WTC11 (cell line): Measurements from ENCODE around the gene CEP85. TPM values are rescaled to one million over a fixed set of nuclear protein-coding genes. Genes with fewer than 3 reads are reported as not detected.
A peak's percentile ranks its signal among the peaks of the same experiment; 100 is the strongest.

Source experiments
- ELF4 ChIP-seq: sonication (generic); formaldehyde crosslinking; IDR thresholded peaks from 2 replicates; pipeline ENCODE4 v1.8.1; 2022; ENCODE audit warnings: low read depth, mild to moderate bottlenecking, moderate library complexity, missing genetic modification reagents
- EMX1 ChIP-seq: fragments of 250-450 bp; sonication (Bioruptor Pico); IDR thresholded peaks from 2 replicates; pipeline ENCODE4 v1.8.0; 2021; ENCODE audit warnings: mild to moderate bottlenecking
- ERG ChIP-seq: fragments of 250-450 bp; sonication (Bioruptor Pico); IDR thresholded peaks from 2 replicates; pipeline ENCODE4 v1.8.0; 2021; ENCODE audit warnings: mild to moderate bottlenecking
- ESRRA ChIP-seq: sonication (generic); formaldehyde crosslinking; IDR thresholded peaks from 2 replicates; pipeline ENCODE4 v1.8.1; 2022; ENCODE audit warnings: mild to moderate bottlenecking, missing genetic modification reagents, borderline replicate concordance
- FOXJ3 ChIP-seq: sonication (generic); formaldehyde crosslinking; IDR thresholded peaks from 2 replicates; pipeline ENCODE4 v1.9.0; 2021; ENCODE audit warnings: missing genetic modification reagents, mild to moderate bottlenecking, borderline replicate concordance
- FOXP1 ChIP-seq: sonication (generic); formaldehyde crosslinking; IDR thresholded peaks from 2 replicates; pipeline ENCODE4 v1.8.0; 2022; ENCODE audit warnings: missing genetic modification reagents, mild to moderate bottlenecking, moderate library complexity, borderline replicate concordance
- FOXP4 ChIP-seq: sonication (generic); formaldehyde crosslinking; IDR thresholded peaks from 2 replicates; pipeline ENCODE4 v1.8.0; 2022; ENCODE audit warnings: mild to moderate bottlenecking, missing genetic modification reagents
- MXD4 ChIP-seq: fragments of 250-450 bp; sonication (Bioruptor Pico); IDR thresholded peaks from 2 replicates; pipeline ENCODE4 v1.8.0; 2021; ENCODE audit warnings: mild to moderate bottlenecking, moderate library complexity, borderline replicate concordance
- MYBL2 ChIP-seq: sonication (generic); formaldehyde crosslinking; IDR thresholded peaks from 2 replicates; pipeline ENCODE4 v1.8.1; 2023; ENCODE audit warnings: mild to moderate bottlenecking, moderate library complexity, missing genetic modification reagents
- NFYB ChIP-seq: sonication (generic); formaldehyde crosslinking; conservative IDR thresholded peaks from 2 replicates; pipeline ENCODE4 v1.8.0; 2022; ENCODE audit warnings: low read depth, missing genetic modification reagents
- NR1H2 ChIP-seq: sonication (generic); formaldehyde crosslinking; IDR thresholded peaks from 2 replicates; pipeline ENCODE4 v1.9.0; 2021; ENCODE audit warnings: mild to moderate bottlenecking, moderate library complexity, missing genetic modification reagents
- SP1 ChIP-seq: sonication (generic); formaldehyde crosslinking; conservative IDR thresholded peaks from 2 replicates; pipeline ENCODE4 v1.8.1; 2022; ENCODE audit warnings: missing genetic modification reagents
- USF1 ChIP-seq: sonication (generic); formaldehyde crosslinking; IDR thresholded peaks from 2 replicates; pipeline ENCODE4 v1.8.0; 2022; ENCODE audit warnings: mild to moderate bottlenecking, missing genetic modification reagents
- ZBTB21 ChIP-seq: sonication (generic); formaldehyde crosslinking; IDR thresholded peaks from 2 replicates; pipeline ENCODE4 v1.8.1; 2023; ENCODE audit warnings: mild to moderate bottlenecking, missing genetic modification reagents, borderline replicate concordance
- ZNF219 ChIP-seq: sonication (generic); formaldehyde crosslinking; IDR thresholded peaks from 2 replicates; pipeline ENCODE4 v1.8.0; 2023; ENCODE audit warnings: missing genetic modification reagents, mild to moderate bottlenecking, borderline replicate concordance
- ZNF317 ChIP-seq: sonication (generic); formaldehyde crosslinking; IDR thresholded peaks from 2 replicates; pipeline ENCODE4 v1.8.1; 2023; ENCODE audit warnings: low read depth, mild to moderate bottlenecking, moderate library complexity, missing genetic modification reagents, borderline replicate concordance
- ZNF396 ChIP-seq: fragments of 250-450 bp; sonication (Bioruptor Pico); IDR thresholded peaks from 2 replicates; pipeline ENCODE4 v1.8.0; 2021; ENCODE audit warnings: mild to moderate bottlenecking, moderate library complexity, borderline replicate concordance
- ZNF416 ChIP-seq: fragments of 250-450 bp; sonication (Bioruptor Pico); IDR thresholded peaks from 2 replicates; pipeline ENCODE4 v1.9.0; 2021; ENCODE audit warnings: mild to moderate bottlenecking, inconsistent platforms
- ZNF423 ChIP-seq: fragments of 250-450 bp; sonication (Bioruptor Pico); IDR thresholded peaks from 2 replicates; pipeline ENCODE4 v2.1.2; 2022; ENCODE audit warnings: mild to moderate bottlenecking, moderate library complexity
- ZNF512 ChIP-seq: sonication (generic); formaldehyde crosslinking; IDR thresholded peaks from 2 replicates; pipeline ENCODE4 v1.8.1; 2022; ENCODE audit warnings: missing genetic modification reagents, borderline replicate concordance
- total RNA-seq: library from RNA; stranded (reverse); gene quantifications from 3 replicates; pipeline ENCODE4 v1.2.3, GENCODE V29; 2021
- TF ChIP-seq, protein P1 (sequence below): fragments of 250-450 bp; sonication (Bioruptor Pico); IDR thresholded peaks from 2 replicates; pipeline ENCODE4 v1.9.0; 2021; ENCODE audit warnings: moderate library complexity, mild to moderate bottlenecking, inconsistent platforms, borderline replicate concordance
- TF ChIP-seq, protein P2 (sequence below): sonication (generic); formaldehyde crosslinking; conservative IDR thresholded peaks from 2 replicates; pipeline ENCODE4 v1.8.1; 2022; ENCODE audit warnings: mild to moderate bottlenecking, missing genetic modification reagents
- TF ChIP-seq, protein P3 (sequence below): fragments of 250-450 bp; sonication (Bioruptor Pico); IDR thresholded peaks from 2 replicates; pipeline ENCODE4 v1.9.0; 2021; ENCODE audit warnings: mild to moderate bottlenecking, borderline replicate concordance
- TF ChIP-seq, protein P4 (sequence below): sonication (generic); formaldehyde crosslinking; IDR thresholded peaks from 2 replicates; pipeline ENCODE4 v1.8.1; 2023; ENCODE audit warnings: mild to moderate bottlenecking, missing genetic modification reagents
- TF ChIP-seq, protein P5 (sequence below): sonication (generic); formaldehyde crosslinking; IDR thresholded peaks from 2 replicates; pipeline ENCODE4 v1.8.0; 2022; ENCODE audit warnings: mild to moderate bottlenecking, missing genetic modification reagents

CEP85 gene
- total RNA-seq, 1 experiment from 2014 or later: 40.8 TPM

GRCh38 chr1:26279456-26280332 lies 45.7 kb downstream of the CEP85 start, which contains the start of gene SH3BGRL3 (continued):
- no peak for TF ChIP-seq ZNF512
- peak; percentile 51; the same call in 1 of the 2 replicates for TF ChIP-seq ZNF317
- TF ChIP-seq ZNF396: no peak
- peak; percentile 85 for TF ChIP-seq FOXP1 (CRISPR knock-in tag)
- TF ChIP-seq EMX1: 0 out of 2 replicates have a peak, but pooled peaks have one; percentile 30
- no peak for TF ChIP-seq ELF4
- no peak for TF ChIP-seq NR1H2 (CRISPR knock-in tag)
- 0 out of 2 replicates have a peak, but pooled peaks have one; percentile 1 for TF ChIP-seq ZNF416 (CRISPR knock-in tag)
- peak; percentile 37; the same call in 1 of the 2 replicates for TF ChIP-seq ESRRA
- TF ChIP-seq, protein P1, sequence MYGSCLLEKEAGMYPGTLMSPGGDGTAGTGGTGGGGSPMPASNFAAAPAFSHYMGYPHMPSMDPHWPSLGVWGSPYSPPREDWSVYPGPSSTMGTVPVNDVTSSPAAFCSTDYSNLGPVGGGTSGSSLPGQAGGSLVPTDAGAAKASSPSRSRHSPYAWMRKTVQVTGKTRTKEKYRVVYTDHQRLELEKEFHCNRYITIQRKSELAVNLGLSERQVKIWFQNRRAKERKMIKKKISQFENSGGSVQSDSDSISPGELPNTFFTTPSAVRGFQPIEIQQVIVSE (CRISPR knock-in tag): no peak
- TF ChIP-seq, protein P2, sequence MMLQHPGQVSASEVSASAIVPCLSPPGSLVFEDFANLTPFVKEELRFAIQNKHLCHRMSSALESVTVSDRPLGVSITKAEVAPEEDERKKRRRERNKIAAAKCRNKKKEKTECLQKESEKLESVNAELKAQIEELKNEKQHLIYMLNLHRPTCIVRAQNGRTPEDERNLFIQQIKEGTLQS (CRISPR knock-in tag): no peak
- no peak for TF ChIP-seq ZNF423 (CRISPR knock-in tag)
- peak; percentile 42; the same call in 1 of the 2 replicates for TF ChIP-seq USF1 (CRISPR knock-in tag)
- no peak for TF ChIP-seq MXD4 (CRISPR knock-in tag)
- TF ChIP-seq MYBL2 (CRISPR knock-in tag): peak; percentile 76; the same call in 1 of the 2 replicates
- TF ChIP-seq ZBTB21: no peak
- TF ChIP-seq NFYB (CRISPR knock-in tag): peak; percentile 67
- peak; percentile 63 for TF ChIP-seq SP1 (CRISPR knock-in tag)
- no peak for TF ChIP-seq ERG (CRISPR knock-in tag)
- TF ChIP-seq, protein P3, sequence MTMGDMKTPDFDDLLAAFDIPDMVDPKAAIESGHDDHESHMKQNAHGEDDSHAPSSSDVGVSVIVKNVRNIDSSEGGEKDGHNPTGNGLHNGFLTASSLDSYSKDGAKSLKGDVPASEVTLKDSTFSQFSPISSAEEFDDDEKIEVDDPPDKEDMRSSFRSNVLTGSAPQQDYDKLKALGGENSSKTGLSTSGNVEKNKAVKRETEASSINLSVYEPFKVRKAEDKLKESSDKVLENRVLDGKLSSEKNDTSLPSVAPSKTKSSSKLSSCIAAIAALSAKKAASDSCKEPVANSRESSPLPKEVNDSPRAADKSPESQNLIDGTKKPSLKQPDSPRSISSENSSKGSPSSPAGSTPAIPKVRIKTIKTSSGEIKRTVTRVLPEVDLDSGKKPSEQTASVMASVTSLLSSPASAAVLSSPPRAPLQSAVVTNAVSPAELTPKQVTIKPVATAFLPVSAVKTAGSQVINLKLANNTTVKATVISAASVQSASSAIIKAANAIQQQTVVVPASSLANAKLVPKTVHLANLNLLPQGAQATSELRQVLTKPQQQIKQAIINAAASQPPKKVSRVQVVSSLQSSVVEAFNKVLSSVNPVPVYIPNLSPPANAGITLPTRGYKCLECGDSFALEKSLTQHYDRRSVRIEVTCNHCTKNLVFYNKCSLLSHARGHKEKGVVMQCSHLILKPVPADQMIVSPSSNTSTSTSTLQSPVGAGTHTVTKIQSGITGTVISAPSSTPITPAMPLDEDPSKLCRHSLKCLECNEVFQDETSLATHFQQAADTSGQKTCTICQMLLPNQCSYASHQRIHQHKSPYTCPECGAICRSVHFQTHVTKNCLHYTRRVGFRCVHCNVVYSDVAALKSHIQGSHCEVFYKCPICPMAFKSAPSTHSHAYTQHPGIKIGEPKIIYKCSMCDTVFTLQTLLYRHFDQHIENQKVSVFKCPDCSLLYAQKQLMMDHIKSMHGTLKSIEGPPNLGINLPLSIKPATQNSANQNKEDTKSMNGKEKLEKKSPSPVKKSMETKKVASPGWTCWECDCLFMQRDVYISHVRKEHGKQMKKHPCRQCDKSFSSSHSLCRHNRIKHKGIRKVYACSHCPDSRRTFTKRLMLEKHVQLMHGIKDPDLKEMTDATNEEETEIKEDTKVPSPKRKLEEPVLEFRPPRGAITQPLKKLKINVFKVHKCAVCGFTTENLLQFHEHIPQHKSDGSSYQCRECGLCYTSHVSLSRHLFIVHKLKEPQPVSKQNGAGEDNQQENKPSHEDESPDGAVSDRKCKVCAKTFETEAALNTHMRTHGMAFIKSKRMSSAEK (CRISPR knock-in tag): 0 out of 2 replicates have a peak, but pooled peaks have one; percentile 46
- TF ChIP-seq FOXP4 (CRISPR knock-in tag): peak; percentile 84
- TF ChIP-seq, protein P4, sequence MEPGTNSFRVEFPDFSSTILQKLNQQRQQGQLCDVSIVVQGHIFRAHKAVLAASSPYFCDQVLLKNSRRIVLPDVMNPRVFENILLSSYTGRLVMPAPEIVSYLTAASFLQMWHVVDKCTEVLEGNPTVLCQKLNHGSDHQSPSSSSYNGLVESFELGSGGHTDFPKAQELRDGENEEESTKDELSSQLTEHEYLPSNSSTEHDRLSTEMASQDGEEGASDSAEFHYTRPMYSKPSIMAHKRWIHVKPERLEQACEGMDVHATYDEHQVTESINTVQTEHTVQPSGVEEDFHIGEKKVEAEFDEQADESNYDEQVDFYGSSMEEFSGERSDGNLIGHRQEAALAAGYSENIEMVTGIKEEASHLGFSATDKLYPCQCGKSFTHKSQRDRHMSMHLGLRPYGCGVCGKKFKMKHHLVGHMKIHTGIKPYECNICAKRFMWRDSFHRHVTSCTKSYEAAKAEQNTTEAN (CRISPR knock-in tag): no peak; the same call in 1 of the 2 replicates
- no peak for TF ChIP-seq FOXJ3 (CRISPR knock-in tag)
- TF ChIP-seq ZNF219 (CRISPR knock-in tag): no peak
- TF ChIP-seq, protein P5, sequence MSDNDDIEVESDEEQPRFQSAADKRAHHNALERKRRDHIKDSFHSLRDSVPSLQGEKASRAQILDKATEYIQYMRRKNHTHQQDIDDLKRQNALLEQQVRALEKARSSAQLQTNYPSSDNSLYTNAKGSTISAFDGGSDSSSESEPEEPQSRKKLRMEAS (CRISPR knock-in tag): peak; percentile 79
